K562 (cell line): ENCODE measurements around the gene DHRS4L2. TPM values are rescaled to one million over a fixed set of nuclear protein-coding genes. Genes with fewer than 3 reads are reported as not detected.

ENCODE experiments used
- BDP1 ChIP-seq: IDR thresholded peaks from 3 replicates; pipeline ENCODE4 v1.6.1; 2011; ENCODE audit not compliant: insufficient read length, insufficient read depth
- GABPB1 ChIP-seq: sonication (generic); formaldehyde crosslinking; IDR thresholded peaks from 2 replicates; pipeline ENCODE4 v1.8.0; 2022; ENCODE audit warnings: mild to moderate bottlenecking, missing genetic modification reagents
- MEF2D ChIP-seq: conservative IDR thresholded peaks from 2 replicates; pipeline ENCODE4 v1.6.1; 2016; ENCODE audit warnings: low read depth, missing genetic modification characterization, missing compliant biosample characterization
- RBM17 ChIP-seq: fragments of 200-400 bp; formaldehyde crosslinking; IDR thresholded peaks from 2 replicates; pipeline ENCODE4 v1.6.1; 2017; ENCODE audit warnings: low read depth, mild to moderate bottlenecking, low read length, borderline replicate concordance
- RCOR1 ChIP-seq, 2 experiments: IDR thresholded peaks; 2 replicates each; pipeline ENCODE4 v1.6.1; 2012; ENCODE audit warnings: low read depth in 2 of 2, low read length in 2 of 2, borderline replicate concordance in 1 of 2, improper control_type of control experiment in 1 of 2
- SAP30 ChIP-seq: fragments of 200-600 bp; sonication (generic); IDR thresholded peaks from 2 replicates; pipeline ENCODE4 v1.6.1; 2012; ENCODE audit warnings: borderline replicate concordance, low read depth, mild to moderate bottlenecking, moderate library complexity, low read length, control low read depth, inconsistent platforms; ENCODE audit not compliant: insufficient read depth, poor library complexity, severe bottlenecking
- TBL1XR1 ChIP-seq, 2 experiments: IDR thresholded peaks; 2 replicates each; pipeline ENCODE4 v1.6.1; 2012; ENCODE audit warnings: improper control_type of control experiment in 2 of 2, low read length in 2 of 2, mild to moderate bottlenecking in 1 of 2
- ZNF445 ChIP-seq: fragments of 250-450 bp; sonication (Bioruptor Pico); IDR thresholded peaks from 2 replicates; pipeline ENCODE4 v1.4.0; 2020; ENCODE audit warnings: low read depth, mild to moderate bottlenecking, moderate library complexity
- ZNF511 ChIP-seq: sonication (generic); formaldehyde crosslinking; IDR thresholded peaks from 2 replicates; pipeline ENCODE4 v1.8.0; 2022; ENCODE audit warnings: mild to moderate bottlenecking, missing genetic modification reagents
- ZNF778 ChIP-seq: fragments of 450-650 bp; formaldehyde crosslinking; IDR thresholded peaks from 2 replicates; pipeline ENCODE4 v1.4.0; 2020; ENCODE audit warnings: mild to moderate bottlenecking, moderate library complexity
- polyA plus RNA-seq, 8 experiments: library from polyadenylated mRNA; depleted of rRNA in 4 of 8; stranded (reverse) in 5 of 8; unstranded in 3 of 8; fragments of >200 nt; fragmentation: Nextera tagmentation in 2 of 8; fragmentation: Illumina TruSeq in 1 of 8; extraction: Ambion mirVana in 2 of 8; extraction: Trizol in 1 of 8; gene quantifications; 2 replicates each; pipeline versions ENCODE4 v1.2.1 to v1.2.3, GENCODE V29; 2011 to 2014; ENCODE audit warnings: inconsistent platforms in 1 of 8, missing spikeins in 1 of 8
- total RNA-seq, 7 experiments: library from RNA; depleted of rRNA in 6 of 7; stranded (reverse); fragments of >200 nt in 6 of 7; fragmentation: Illumina TruSeq in 2 of 7; extraction: Trizol in 2 of 7; gene quantifications; 2 replicates each; pipeline versions ENCODE4 v1.2.1 to v1.2.3, GENCODE V29; 2011 to 2021; ENCODE audit warnings: low replicate concordance in 1 of 7
- TF ChIP-seq, protein P1 (sequence below): fragments of 200-400 bp; formaldehyde crosslinking; IDR thresholded peaks from 2 replicates; pipeline ENCODE4 v1.6.1; 2017; ENCODE audit warnings: mild to moderate bottlenecking, low read depth, low read length, moderate library complexity
- TF ChIP-seq, protein P2 (sequence below): fragments of 450-650 bp; IDR thresholded peaks from 2 replicates; pipeline ENCODE4 v1.6.1; 2016
- TF ChIP-seq, protein P3 (sequence below): sonication (generic); formaldehyde crosslinking; IDR thresholded peaks from 2 replicates; pipeline ENCODE4 v1.8.0; 2023; ENCODE audit warnings: missing genetic modification reagents, mild to moderate bottlenecking, borderline replicate concordance

Gene DHRS4L2
- total and polyA plus RNA-seq, 9 of the 15 experiments (the other 6 are each of a cell fraction or from before 2014, with no cell fraction given) = 2.3 to 13.7 (median 8.1) TPM

DNA sequence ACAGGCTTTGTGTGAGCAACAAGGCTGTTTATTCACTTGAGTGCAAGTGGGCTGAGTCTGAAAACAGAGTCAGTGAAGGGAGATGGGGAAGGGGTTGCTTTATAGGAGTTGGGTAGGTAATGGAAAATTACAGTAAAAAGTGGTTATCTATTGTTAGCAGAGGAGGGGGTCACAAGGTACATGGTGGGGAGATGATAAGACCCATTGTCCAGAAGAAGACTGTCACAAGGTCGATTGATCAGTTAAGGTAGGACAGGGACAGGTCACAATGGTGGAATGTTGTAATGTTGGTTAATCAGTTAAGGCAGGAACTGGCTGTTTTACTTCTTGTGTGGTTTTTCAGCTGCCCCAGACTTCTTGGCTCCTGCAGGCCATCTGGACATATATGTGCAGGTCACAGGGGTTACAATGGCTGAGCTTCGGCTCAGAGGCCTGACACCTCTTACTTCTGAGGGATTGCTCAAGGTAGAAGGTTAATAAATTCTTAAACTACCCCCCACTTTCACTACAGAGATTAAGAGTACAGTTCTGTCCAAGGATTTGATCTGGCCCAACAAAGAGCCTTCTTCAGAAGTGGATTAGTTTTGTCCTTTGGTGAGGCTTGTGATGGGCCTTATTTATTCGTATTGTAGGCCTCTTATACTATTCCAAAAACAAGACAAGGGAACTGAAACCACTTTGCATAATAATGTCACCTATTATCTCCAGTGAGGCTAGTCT, 49.0 kb upstream of the DHRS4L2 start (continued):
- TF ChIP-seq GABPB1 (CRISPR knock-in tag) (no peak), RCOR1 (IDR thresholded peaks at IDR 0.05; ENCODE audit: borderline replicate concordance in 1 of 2, low read depth in 2 of 2, low read length in 2 of 2) (no peak), RBM17 (no peak), TBL1XR1 (IDR thresholded peaks at IDR 0.05; ENCODE audit: low read length in 2 of 2) (no peak), SAP30 (no peak), BDP1 (no peak), ZNF778 (no peak), ZNF511 (CRISPR knock-in tag) (no peak), MEF2D (peak; percentile 58; the same call in 1 of the 2 replicates), ZNF445 (CRISPR knock-in tag) (no peak)
- TF ChIP-seq, protein P1, sequence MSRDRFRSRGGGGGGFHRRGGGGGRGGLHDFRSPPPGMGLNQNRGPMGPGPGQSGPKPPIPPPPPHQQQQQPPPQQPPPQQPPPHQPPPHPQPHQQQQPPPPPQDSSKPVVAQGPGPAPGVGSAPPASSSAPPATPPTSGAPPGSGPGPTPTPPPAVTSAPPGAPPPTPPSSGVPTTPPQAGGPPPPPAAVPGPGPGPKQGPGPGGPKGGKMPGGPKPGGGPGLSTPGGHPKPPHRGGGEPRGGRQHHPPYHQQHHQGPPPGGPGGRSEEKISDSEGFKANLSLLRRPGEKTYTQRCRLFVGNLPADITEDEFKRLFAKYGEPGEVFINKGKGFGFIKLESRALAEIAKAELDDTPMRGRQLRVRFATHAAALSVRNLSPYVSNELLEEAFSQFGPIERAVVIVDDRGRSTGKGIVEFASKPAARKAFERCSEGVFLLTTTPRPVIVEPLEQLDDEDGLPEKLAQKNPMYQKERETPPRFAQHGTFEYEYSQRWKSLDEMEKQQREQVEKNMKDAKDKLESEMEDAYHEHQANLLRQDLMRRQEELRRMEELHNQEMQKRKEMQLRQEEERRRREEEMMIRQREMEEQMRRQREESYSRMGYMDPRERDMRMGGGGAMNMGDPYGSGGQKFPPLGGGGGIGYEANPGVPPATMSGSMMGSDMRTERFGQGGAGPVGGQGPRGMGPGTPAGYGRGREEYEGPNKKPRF = no peak
- TF ChIP-seq, protein P2, sequence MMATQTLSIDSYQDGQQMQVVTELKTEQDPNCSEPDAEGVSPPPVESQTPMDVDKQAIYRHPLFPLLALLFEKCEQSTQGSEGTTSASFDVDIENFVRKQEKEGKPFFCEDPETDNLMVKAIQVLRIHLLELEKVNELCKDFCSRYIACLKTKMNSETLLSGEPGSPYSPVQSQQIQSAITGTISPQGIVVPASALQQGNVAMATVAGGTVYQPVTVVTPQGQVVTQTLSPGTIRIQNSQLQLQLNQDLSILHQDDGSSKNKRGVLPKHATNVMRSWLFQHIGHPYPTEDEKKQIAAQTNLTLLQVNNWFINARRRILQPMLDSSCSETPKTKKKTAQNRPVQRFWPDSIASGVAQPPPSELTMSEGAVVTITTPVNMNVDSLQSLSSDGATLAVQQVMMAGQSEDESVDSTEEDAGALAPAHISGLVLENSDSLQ = no peak
- TF ChIP-seq, protein P3, sequence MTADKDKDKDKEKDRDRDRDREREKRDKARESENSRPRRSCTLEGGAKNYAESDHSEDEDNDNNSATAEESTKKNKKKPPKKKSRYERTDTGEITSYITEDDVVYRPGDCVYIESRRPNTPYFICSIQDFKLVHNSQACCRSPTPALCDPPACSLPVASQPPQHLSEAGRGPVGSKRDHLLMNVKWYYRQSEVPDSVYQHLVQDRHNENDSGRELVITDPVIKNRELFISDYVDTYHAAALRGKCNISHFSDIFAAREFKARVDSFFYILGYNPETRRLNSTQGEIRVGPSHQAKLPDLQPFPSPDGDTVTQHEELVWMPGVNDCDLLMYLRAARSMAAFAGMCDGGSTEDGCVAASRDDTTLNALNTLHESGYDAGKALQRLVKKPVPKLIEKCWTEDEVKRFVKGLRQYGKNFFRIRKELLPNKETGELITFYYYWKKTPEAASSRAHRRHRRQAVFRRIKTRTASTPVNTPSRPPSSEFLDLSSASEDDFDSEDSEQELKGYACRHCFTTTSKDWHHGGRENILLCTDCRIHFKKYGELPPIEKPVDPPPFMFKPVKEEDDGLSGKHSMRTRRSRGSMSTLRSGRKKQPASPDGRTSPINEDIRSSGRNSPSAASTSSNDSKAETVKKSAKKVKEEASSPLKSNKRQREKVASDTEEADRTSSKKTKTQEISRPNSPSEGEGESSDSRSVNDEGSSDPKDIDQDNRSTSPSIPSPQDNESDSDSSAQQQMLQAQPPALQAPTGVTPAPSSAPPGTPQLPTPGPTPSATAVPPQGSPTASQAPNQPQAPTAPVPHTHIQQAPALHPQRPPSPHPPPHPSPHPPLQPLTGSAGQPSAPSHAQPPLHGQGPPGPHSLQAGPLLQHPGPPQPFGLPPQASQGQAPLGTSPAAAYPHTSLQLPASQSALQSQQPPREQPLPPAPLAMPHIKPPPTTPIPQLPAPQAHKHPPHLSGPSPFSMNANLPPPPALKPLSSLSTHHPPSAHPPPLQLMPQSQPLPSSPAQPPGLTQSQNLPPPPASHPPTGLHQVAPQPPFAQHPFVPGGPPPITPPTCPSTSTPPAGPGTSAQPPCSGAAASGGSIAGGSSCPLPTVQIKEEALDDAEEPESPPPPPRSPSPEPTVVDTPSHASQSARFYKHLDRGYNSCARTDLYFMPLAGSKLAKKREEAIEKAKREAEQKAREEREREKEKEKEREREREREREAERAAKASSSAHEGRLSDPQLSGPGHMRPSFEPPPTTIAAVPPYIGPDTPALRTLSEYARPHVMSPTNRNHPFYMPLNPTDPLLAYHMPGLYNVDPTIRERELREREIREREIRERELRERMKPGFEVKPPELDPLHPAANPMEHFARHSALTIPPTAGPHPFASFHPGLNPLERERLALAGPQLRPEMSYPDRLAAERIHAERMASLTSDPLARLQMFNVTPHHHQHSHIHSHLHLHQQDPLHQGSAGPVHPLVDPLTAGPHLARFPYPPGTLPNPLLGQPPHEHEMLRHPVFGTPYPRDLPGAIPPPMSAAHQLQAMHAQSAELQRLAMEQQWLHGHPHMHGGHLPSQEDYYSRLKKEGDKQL (CRISPR knock-in tag) = no peak
